IPS-18a (cell line): Measurements from ENCODE around the gene ZBTB42.
"Not testable (repeated sequence)": the region's sequence is repeated elsewhere in the genome, so short reads cannot be mapped to it uniquely, and the experiment has no call there.

Experiments used
- H3K27ac ChIP-seq: one replicate; pipeline ENCODE4 v1.5.1; 2013; ENCODE audit warnings: low read length
- H3K27me3 ChIP-seq: one replicate; pipeline ENCODE4 v1.6.1; 2013; ENCODE audit warnings: mild to moderate bottlenecking, low read length; ENCODE audit not compliant: control insufficient read depth, insufficient read depth
- H3K36me3 ChIP-seq: one replicate; pipeline ENCODE4 v1.6.1; 2013; ENCODE audit warnings: low read depth, low read length; ENCODE audit not compliant: control insufficient read depth
- H3K4me1 ChIP-seq: one replicate; pipeline ENCODE4 v1.6.1; 2013; ENCODE audit warnings: low read depth, low read length; ENCODE audit not compliant: control insufficient read depth
- H3K4me3 ChIP-seq: one replicate; pipeline ENCODE4 v1.5.1; 2013; ENCODE audit warnings: low read length
- H3K9ac ChIP-seq: one replicate; pipeline ENCODE4 v1.6.1; 2013; ENCODE audit warnings: mild to moderate bottlenecking, low read length, moderate library complexity
- H3K9me3 ChIP-seq: one replicate; pipeline ENCODE4 v1.6.1; 2013; ENCODE audit warnings: low read depth, low read length; ENCODE audit not compliant: control insufficient read depth

The ZBTB42 gene

DNA sequence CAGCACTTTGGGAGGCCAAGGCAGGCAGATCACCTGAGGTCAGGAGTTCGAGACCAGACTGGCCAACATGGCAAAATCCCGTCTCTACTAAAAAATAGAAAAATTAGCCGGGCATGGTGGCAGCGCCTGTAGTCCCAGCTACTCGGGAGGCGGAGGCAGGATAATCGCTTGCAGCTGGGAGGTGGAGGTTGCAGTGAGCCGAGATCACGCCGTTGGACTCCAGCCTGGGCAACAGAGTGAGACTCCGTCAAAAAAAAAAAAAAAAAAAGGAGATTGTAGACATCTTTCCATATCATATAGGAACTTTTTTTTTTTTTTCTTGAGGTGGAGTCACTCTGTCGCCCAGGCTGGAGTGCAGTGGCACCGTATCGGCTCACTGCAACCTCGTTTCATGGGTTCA lies 13.8 kb downstream of the ZBTB42 start:
- H3K9me3 ChIP-seq, H3K27me3 ChIP-seq, H3K36me3 ChIP-seq, H3K27ac ChIP-seq, H3K9ac ChIP-seq, H3K4me1 ChIP-seq: not testable (repeated sequence)
- H3K4me3 ChIP-seq: peak overlapping the region; percentile 93

DNA sequence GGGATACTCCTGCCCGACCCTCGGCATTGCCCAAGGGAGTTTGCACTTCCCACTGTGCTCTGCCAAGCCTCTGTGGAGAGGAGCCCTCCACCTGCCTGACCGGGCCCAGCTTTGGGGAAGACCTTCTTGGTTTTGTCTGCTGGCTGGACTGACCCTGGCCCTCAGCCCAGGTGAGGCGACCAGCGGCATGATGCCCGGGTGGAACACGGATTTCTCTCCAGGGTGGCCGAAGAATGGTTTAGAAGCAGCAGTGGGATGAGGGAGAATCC lies 15.6 kb downstream of the ZBTB42 start:
- H3K27me3 ChIP-seq: peaks cover 9% of the 10 kb centered on the region
- peak overlapping the region; percentile 93 for H3K4me3 ChIP-seq
- peak overlapping the region; percentile 87 for H3K9ac ChIP-seq
- H3K36me3 ChIP-seq: no peaks in the 10 kb centered on the region
- H3K9me3 ChIP-seq: no peaks in the 10 kb centered on the region
- peak overlapping the region; percentile 31 for H3K27ac ChIP-seq
- H3K4me1 ChIP-seq: peaks cover 3% of the 10 kb centered on the region

DNA sequence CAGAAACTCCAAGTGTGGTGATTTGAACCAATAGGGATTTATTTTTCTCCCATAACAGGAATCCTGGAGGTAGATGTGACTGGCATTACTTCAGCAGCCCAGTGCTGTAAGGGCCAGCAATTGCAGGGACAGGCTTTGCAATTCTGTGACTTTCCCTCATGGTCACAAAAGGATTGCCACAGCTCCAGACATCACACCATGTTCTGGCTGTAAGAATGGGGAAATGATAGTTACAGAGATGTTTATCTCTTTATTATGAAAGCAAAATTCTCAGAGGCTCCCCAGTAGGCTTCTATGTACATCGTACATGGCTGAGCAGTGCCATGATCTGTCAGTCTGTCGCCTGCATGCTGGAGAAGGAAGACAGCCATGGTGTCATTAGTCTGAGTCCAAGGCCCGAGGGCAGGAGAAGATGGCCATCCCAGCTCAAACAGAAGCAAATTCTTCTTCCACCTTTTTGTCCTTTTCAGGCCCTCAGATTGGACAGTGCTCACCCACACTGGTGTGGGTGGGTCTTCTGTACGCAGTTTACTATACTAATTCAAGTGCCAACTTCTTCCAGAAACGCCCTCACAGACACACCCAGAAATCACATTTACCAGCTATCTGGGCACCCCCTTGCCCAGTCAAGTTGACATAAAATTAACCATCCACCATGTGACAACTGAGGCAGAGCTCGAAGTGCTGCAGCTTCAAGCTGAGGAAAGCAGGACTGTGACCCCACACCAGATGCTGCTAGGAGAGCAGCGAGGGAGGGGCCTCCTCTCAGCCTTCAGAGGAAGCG lies 17.2 kb downstream of the ZBTB42 start:
- H3K9ac ChIP-seq: no peak overlapping the region
- peaks cover 3% of the 10 kb centered on the region for H3K4me1 ChIP-seq
- no peaks in the 10 kb centered on the region for H3K9me3 ChIP-seq
- no peaks in the 10 kb centered on the region for H3K36me3 ChIP-seq
- peaks cover 9% of the 10 kb centered on the region for H3K27me3 ChIP-seq
- no peak overlapping the region for H3K4me3 ChIP-seq
- H3K27ac ChIP-seq: no peak overlapping the region

DNA sequence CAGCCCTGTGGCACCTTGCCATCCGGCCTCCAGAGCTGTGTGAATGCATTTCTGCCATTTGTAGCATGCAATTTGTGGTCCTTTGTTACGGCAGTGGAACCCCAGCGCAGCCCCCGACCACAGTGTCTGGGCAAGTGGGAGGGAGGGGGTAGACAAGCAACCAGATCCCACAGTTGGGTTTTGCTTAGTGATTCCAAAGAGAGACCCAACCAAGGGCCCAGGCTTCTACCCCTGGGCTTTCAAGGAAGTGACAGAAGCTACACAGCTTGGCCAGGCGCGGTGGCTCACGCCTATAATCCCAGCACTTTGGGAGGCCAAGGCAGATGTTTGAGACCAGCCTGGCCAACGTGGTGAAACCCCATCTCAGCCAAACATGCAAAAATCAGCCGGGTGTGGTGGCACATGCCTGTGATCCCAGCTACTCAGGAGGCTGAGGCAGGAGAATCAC lies 17.8 kb downstream of the ZBTB42 start:
- peaks cover 3% of the 10 kb centered on the region for H3K4me1 ChIP-seq
- H3K27me3 ChIP-seq: peaks cover 9% of the 10 kb centered on the region

DNA sequence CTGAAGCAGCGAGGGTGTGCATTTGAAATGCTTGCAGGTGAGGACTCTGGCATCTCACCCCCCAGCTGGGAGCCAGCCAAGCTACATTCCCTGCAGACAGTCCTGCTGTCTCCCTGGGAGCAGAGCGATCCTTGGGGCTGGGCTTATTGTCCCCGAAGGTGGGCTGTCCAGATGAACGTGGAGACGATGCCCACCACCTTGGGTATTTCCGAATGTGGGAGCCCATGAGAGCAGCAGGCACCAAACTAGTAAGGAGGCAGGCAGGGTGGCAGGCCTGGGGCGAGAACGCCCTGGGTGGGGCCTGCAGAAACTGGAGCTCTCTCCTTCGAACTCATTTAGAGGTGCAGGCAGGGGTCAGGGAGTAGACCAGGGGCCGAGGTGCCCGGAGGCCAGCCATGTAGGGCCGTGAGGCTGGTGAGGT lies 18.5 kb downstream of the ZBTB42 start:
- Histone ChIP-seq H3K27me3 (peaks cover 13% of the 10 kb centered on the region), H3K36me3 (no peaks in the 10 kb centered on the region), H3K9me3 (no peaks in the 10 kb centered on the region), H3K9ac (no peak overlapping the region), H3K4me3 (no peak overlapping the region), H3K4me1 (peaks cover 3% of the 10 kb centered on the region), H3K27ac (no peak overlapping the region)

More for the DNA sequence above, 17.8 kb downstream of the ZBTB42 start:
- no peak overlapping the region for H3K9ac ChIP-seq
- no peaks in the 10 kb centered on the region for H3K9me3 ChIP-seq
- H3K36me3 ChIP-seq: no peaks in the 10 kb centered on the region
- no peak overlapping the region for H3K4me3 ChIP-seq
- H3K27ac ChIP-seq: no peak overlapping the region

DNA sequence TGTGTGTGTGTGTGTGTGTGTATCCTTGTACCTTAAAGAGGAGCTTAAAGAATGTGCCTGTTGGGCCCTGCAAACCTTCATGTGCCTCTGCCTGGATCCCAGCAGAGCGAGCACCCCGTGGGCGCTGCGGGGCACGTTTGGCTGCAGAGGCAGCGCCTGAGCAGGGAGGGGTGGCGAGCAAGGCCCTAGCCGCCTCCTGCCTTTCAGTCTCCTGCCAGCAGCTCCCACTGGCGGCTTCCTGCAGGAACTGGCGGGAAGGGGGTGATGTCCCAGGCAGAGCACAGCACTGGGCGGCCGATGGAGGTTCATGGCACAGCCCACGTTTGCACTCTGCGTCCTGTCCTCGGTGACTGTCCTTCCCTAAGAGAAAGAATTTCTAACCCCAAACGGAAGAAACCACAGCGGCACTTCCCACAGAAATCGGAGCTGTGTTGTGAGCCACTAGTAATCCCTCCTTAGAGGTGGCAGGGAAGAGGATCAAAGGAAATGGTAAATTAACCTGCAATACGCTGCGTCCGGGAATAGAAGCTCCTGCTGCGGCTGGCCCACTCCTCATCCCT lies 19.8 kb downstream of the ZBTB42 start:
- no peaks in the 10 kb centered on the region for H3K36me3 ChIP-seq
- H3K27me3 ChIP-seq: peaks cover 27% of the 10 kb centered on the region
- H3K4me3 ChIP-seq: no peak overlapping the region
- H3K4me1 ChIP-seq: peaks cover 3% of the 10 kb centered on the region
- no peak overlapping the region for H3K27ac ChIP-seq
- H3K9ac ChIP-seq: no peak overlapping the region
- H3K9me3 ChIP-seq: no peaks in the 10 kb centered on the region

DNA sequence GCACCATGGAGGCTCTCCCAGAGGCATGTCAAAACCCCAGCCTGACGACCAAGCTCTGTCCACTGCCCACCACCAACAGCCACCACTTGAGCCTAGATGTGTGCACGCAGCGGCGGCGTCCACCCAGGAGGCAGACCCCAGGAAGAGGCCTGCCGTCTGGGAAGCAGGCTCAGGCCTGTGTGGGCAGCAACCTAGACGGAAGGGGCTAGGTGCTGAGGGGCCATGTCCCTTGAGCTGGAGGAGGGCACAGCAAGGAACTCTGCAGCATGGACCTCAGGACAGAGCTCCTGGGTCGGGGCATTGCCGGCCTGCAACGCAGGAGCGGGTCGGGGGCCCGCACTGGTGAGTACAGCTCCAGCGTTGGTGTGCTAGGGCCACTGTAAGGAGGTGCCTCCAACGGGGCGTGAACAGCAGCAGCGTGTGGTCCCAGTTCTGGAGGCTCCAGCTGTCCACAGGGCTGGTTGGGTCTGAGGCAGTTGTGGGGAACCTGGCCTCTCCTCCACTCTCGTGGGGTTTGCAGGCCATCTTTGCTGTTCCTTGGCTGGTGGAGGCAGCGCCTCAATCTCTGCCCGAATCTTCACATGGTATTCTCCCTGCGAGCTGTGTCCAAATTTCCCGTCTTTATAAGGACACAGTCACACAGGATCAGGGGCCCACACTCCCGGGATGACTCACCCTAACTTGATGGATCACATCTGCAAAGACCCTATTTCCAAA lies 20.5 kb downstream of the ZBTB42 start:
- Histone ChIP-seq H3K4me1 (peaks cover 3% of the 10 kb centered on the region), H3K27ac (no peak overlapping the region), H3K36me3 (no peaks in the 10 kb centered on the region), H3K4me3 (no peak overlapping the region), H3K9me3 (no peaks in the 10 kb centered on the region), H3K9ac (no peak overlapping the region), H3K27me3 (peaks cover 27% of the 10 kb centered on the region)

DNA sequence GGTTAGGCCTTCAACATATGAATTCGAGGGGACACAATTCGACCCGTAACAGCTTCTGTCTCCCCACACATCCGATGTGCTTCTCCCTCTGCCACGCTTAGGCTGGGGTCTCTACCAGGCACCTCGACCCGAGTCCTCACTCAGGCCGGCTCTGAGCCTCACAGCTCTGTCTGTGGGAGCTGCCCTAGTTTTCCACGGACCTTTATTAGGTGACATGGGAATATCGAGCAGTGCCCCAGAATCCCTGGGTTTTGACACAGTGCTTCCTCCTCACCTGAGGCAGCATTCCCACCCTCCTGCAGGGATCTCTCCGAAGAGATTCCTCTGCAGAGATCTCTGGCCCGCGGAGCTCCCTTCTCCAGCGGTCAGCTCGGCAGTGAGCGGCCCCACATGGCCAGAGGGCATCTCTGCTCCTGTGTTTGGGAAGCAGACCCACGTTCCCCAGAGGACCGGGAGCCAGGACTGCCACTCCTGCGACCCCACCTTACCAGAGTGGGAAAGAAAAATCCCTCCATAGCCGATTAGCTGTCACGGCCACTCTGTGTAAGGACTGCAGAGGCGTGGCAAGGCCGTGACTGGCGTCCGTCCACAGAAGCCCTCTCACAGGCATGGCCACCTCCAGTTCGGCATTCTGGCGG lies 21.2 kb downstream of the ZBTB42 start:
- Histone ChIP-seq H3K36me3 (no peaks in the 10 kb centered on the region), H3K27ac (no peak overlapping the region), H3K27me3 (peaks cover 22% of the 10 kb centered on the region), H3K4me1 (no peaks in the 10 kb centered on the region), H3K9ac (no peak overlapping the region), H3K4me3 (no peak overlapping the region), H3K9me3 (no peaks in the 10 kb centered on the region)

DNA sequence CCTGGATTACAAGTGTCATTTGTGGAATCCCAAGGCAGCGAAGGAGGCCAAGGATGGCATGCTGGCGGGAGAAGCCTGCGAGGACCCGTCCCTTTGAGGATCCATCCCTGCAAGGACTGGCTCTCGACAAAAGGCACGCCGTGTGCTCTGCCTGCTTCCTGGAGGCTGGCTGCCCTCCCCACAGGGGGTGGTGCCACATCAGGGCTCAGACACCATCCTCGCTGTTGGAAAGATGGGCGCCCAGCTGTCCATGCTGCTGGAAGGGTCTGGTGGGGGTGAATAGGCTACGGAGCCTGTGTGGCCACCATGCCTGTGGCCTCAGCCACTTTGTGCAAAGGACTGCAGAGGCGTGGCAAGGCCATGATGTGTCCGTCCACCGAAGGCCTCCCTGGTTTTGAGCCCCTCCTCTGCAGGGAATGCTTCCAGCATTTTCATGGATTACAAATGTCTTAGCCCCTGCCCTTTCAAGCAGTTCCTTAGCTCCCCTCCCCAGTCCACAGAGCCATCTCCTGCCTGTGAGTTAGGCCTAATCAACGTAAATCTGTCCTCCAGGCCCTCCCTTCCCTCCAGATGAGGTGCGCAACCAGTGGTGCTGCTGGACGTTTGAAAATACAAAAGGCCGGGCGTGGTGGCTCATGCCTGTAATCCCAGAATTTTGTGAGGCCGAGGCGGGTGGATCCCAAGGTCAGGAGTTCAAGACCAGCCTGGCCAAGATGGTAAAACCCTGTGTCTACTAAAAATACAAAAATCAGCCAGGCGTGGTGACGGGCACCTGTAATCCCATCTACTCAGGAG lies 22.1 kb downstream of the ZBTB42 start:
- no peaks in the 10 kb centered on the region for H3K9me3 ChIP-seq
- no peak overlapping the region for H3K9ac ChIP-seq
- H3K4me3 ChIP-seq: no peak overlapping the region
- peaks cover 26% of the 10 kb centered on the region for H3K27me3 ChIP-seq
- H3K4me1 ChIP-seq: peaks cover 3% of the 10 kb centered on the region
- no peaks in the 10 kb centered on the region for H3K36me3 ChIP-seq
- H3K27ac ChIP-seq: no peak overlapping the region

DNA sequence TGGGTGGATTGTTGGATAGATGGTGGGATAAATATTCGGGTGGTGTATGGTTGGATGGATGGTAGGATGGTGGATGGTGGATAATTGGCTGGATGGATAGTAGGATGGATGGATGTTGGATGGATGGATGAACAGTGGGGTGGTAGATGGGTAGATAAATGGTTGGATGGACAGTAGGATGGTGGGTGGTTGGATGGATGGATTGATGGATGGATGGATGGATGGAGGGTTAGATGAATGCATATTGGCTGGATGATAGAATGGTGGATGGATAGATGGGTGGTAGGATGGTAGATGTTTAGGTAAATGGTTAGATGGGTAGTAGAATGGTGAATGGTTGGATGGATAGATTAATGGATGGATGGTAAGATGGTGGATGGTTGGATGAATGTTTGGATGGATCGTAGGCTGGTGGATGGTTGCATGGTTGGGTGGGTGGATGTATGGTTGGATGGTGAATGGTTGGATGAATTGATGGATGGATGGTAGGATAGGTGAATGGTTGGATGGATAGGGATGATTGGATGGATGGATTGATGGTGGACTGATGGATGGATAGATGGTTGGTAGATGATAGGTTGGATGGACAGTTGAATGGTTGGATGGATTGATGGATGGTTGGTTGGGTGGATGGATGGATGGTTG lies 23.6 kb downstream of the ZBTB42 start:
- Histone ChIP-seq H3K9me3 (no peaks in the 10 kb centered on the region), H3K4me1 (peaks cover 3% of the 10 kb centered on the region), H3K36me3 (no peaks in the 10 kb centered on the region), H3K4me3 (no peak overlapping the region), H3K27me3 (peaks cover 26% of the 10 kb centered on the region), H3K27ac (no peak overlapping the region), H3K9ac (no peak overlapping the region)
